Stimulated activated CD8-positive, alpha-beta memory T cell treated with anti-CD3 and anti-CD28 coated beads, Interleukin-4, amount 100 ng/mL, for 24 hours (primary cell): ENCODE measurements around the gene GBGT1.

Experiments
- DNase-seq: peaks from one replicate; pipeline ENCODE4 v3.0.0-alpha.2; 2020; ENCODE audit warnings: low read depth

Gene GBGT1

DNA sequence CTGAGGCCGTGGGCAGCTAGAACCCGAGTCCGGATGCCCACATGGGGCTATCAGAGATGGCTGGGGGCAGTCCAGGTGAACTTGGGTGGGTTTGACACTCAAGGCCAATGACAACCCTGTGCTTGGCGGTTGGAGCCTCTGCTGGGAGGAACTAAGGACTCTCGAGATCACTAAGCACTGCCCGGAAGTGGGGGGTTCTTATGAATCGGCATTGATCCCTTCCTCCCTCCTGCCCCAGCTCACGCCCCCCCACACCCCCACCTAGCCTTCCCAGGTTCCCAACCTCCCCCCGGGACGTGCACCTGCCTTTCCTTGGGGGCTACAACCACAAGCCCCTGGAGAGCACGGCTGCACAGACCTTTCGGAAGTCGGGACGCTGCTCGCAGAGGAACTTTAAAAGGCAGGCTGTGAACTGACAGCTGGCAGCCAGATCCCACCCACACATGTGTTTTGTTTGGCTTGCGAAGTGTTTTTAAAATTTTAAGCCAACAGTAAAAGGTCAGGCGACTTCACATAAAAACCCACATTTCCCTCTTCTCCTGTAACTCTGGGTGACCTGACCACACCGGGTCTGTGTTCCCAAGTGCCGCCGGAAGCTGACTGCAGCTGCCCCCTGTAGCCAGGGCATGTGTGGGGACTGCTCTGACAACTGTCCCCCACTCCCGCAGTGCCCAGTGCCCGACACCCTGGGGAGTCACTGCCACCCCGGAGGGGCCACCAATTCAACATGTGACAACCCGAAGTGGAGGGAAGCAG, 37.6 kb downstream of the GBGT1 start:
- no peak for DNase-seq

DNA sequence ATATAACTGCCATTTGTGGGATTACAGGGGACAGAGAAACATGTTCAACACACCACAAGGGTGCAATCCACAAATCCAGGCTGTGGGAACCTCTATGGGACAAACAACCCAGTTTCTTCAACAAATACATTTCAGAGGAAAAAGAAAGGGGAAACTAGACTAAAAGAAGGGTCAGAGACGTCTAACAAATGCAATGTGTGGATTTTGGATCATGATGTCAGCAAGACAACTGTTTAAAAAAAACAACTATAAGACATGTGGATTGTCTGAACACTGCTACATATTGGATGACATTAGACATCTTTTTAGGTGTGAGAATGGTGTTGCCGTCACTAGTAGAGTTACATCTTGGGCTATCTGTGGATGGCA, 38.8 kb downstream of the GBGT1 start:
- DNase-seq = no peak

DNA sequence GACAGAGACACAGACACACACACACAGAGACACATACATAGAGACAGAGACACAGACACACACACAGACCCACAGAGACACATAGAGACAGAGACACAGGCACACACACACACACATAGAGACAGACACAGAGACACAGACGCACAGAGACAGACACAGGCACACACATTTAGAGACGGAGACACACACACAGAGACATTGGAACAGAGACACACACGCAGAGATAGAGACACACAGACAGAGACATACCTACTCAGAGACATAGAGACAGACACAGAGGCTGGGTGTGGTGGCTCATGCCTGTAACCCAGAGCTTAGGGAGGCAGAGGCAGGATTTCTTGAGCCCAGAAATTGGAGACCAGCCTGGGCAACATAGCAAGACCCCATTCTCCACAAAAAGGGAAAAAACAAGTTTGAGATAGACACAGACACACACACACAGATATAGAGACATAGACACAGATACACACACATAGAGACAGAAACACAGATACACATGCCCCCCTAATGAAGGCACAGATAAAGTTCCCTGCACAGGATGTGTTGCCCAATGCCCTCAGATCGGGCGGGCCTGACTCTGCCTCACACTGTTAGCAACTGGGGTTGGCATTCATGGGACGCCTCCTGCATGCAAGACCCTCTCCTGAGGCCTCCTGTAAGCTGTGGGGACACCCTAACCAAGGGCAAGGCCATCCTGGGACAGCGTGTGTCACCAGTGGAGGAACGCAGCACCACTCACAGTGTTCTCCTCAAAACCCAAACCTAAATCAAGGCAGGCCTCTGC, 39.4 kb downstream of the GBGT1 start:
- no peak for DNase-seq

DNA sequence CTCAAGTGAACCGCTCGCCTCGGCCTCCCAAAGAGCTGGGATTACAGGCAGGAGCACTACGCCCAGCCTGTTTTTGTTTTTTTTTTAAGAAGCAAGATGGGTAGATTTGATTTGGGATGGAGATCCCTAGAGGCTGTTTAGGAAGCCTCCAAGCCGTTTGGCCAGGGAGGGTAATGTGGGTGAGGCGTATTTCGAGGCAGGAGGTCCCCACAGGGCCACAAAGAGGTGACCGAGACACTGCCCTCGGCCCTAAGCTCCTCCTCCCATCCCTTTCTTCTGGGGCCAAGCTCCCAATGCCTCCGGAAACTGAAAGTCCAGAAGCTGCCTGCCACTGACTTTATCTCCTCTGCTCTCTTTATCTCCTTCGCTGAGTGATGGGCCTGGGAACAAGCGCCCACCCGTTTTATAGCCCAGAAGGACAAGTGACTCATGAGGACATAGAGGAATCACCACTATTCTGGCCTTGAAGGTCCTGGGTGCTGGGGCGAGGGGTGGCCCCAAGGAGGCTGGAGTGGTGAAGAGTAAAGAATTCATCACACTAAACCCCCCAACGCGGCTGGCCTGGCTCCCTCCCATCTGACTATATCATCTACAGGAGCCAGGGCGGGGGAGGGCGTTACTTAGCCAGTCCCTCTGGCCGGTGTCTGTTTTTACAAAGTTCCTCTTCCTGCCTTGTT, 40.6 kb downstream of the GBGT1 start:
- DNase-seq = no peak

DNA sequence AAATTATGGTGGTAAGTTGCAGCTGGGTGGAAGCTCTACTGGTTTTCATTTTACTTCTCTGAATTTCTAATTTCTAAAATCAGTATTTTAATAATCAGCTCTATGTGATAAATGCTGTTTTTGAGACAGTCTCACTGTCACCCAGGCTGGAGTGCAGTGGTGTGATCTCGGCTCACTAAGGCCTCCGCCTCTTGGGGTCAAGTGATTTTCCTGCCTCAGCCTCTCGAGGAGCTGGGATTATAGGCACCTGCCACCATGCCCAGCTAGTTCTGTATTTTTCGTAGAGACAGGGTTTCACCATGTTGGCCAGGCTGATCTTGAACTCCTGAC, 41.1 kb downstream of the GBGT1 start:
- no peak for DNase-seq

DNA sequence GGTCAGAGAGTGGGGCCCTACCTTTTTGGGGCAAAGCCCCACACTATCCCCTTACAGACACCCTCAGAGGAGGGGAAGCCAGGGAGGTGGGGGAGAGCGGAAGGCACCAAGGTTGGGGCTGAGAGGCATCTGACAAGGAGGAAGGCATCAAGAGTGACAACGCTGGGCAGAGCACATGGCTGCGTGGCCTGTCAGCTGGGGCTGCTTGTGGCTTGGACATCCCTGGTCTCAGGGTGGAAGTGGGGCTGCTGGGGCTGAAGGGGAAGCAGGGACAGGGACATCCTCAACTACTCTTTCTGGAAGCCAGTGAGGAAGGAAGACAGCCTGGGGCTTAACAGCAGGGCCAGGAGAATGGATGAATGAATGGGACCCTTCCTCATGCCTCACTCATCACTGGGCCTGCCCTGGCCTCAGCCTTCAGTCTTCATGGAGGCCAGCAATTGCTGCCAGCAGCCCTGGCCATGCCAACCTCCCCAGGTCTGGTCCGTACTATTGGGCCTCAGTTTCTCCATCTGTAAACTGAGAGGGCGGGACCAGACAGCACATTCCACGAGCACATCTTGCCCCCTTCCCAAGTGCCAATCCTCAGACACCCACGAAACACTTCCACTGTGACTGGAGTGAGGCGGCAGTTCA, 41.7 kb downstream of the GBGT1 start:
- DNase-seq = no peak

DNA sequence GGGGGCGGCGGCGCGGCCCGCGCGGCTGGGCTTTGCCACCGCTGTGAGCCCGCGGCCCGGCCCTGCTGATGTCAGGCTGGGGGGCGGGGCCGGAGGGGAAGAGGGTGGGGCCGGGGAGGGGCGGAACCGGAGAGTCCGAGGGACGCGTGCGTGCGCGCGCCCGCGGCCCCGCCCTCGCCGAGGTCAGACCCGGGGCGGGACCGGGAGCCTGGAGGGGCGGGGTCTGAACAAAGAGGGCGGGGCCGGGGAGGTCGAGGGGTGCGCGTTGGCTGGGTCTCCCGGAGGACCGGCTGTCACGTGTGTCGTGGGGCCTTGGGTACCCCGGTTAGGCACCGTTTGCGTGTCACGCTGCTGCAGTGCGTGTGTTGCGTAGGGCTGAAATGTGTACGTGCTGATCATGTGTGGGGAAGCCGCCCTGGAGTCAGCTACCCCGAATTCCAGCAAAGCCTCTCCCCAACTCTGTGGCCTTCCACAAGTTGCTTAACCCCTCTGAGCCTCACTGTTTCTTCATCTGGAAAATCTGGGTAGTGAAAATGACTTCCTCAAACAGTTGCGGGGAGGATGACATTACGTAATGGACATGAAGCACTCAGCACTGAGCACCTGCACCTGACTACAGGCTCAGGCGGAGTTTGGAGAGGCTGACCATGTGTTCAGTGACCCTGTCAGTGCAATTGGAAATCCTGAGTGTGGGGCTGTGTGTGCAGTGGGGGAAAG, 42.4 kb downstream of the GBGT1 start, which contains the start of gene RALGDS:
TSS of gene RALGDS (minus strand) at position 43 of the 717 bp plus-strand sequence. CDS start 86 bp downstream, outside the sequence.
- peak; percentile 83 for DNase-seq

DNA sequence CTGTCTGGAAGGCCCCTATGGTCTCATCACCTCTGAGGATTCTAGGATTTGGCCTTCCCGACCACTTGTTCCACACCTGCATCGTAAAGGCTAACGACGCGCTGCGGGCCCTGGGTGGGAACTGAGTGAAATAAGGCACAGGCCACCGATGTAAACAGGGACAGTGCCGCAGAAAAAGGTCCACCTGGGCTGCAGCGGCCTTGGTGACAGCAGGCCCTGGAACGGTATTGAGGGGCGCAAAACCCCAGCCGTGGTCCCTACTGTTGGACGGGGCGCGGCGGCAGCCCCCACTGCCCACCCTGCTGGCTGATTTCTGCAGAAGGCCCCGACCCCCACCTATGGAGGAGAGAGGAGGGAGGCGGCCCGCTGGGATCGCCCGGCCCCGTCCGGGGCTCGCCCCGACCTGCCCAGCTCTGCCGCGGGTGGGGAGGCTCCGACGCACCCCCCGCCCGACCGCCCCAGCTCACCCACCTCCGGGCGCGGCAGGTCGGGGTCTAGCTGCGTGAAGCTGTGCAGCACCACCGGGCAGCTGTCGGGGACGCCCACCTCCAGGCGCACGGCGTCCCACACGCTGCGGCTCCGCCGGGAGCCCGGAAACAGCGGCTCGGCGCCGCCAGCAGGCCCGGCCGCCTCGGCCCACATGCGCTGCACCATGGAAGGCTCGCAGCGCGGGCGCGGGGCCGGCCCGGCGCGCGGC, 43.1 kb downstream of the GBGT1 start:
- no peak for DNase-seq

DNA sequence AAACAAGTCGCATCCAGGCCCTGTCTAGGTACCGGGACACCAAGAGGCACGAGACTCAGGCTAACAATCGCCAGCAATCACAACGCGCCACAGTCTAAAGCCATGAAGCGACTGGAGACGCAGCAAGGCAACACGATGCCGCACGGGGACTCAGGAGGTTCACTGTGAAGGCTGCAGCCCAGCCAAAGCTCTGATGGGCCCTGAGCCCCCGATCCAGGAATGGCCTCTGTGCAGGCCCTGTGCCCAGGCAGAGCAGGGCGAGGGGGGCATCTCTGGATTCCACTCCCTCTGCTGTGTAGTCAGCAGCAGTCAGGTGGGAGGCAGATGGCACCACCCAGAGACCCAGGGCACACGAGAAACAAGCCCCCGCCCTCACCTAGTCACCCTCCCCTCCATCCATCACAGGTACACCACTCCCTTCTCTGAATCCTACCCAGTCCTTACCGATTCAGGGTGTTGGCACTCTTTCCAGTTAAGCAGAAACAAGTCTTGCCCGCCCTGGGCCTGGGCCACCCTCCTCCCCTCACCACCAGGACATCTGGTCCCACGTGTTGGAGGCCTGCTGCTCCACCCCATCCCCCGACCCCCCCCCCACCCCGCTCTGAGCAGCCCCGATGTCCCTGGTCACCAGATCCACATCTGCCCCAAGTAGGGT, 43.7 kb downstream of the GBGT1 start:
- DNase-seq = no peak

DNA sequence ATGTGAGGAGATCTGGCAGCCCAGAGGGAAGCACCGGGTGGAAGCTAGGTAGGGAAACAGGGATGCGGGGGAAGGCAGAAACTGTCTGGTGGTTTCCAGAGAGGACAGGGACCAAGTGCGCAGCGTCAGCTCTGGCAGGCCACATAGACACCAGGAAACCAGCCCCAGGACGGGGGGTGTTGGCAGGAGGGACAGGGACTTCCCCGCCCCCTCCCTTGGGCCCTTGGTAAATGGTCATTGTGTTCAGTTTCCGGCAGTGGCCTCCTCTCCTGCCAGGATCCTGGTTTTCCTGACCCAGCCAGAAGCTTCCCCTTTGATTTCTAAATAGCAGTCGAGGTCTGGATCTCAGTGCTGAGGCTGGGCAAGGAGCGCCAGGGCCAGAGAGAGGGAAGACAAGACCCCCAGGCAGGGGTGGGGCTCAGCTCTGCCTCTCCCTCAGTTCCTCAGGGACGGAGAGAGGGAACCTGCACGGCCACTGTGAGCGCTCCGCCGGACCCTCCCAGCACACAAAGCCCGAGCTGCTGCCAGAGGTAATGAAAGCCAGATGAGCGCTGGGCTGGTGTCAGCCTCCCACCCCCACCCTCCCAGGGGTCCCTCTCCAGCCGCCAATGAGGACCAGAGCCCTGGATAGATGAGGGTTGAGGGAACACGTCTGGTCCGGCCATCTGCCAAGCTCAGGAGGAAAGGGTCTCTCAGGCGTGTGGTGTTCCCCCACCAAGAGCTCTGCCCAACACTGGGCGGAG, 44.4 kb downstream of the GBGT1 start:
- DNase-seq = no peak

DNA sequence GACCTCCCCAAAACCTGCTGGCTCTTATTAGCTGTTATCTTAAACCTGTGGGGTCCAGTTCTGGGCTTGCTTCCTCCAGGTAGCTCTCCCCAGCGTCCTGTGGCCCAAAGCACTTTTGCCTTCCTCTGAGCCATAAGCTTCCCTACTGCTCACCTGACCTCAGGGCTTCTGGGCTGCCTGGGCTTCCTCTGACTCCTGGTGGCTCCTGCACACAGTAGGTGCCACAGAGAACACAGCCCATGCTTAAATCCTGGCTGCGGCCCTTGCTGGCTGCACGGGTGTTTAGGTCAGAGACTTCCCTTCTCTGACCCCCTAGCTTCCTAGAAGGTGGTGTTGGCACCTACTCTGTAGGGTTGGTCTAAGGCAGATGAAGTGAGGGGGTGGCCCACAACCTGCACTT, 45.1 kb downstream of the GBGT1 start:
- no peak for DNase-seq

DNA sequence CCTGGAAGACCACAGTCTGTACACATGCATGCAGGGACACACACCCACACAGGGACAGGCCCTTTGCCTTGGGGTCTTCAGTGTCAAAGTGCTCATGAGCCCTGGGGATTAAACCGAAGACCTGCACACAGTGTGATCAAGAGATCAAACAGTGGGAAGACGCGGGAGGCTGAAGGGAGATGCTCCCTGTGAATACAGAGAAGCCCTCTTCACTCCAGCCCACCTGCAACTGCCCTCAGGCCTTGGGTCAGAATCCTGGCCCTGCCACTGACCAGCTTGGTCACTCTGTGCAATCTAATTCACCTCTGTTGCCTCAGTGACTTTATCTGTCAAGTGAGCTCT, 45.6 kb downstream of the GBGT1 start:
- DNase-seq = no peak

DNA sequence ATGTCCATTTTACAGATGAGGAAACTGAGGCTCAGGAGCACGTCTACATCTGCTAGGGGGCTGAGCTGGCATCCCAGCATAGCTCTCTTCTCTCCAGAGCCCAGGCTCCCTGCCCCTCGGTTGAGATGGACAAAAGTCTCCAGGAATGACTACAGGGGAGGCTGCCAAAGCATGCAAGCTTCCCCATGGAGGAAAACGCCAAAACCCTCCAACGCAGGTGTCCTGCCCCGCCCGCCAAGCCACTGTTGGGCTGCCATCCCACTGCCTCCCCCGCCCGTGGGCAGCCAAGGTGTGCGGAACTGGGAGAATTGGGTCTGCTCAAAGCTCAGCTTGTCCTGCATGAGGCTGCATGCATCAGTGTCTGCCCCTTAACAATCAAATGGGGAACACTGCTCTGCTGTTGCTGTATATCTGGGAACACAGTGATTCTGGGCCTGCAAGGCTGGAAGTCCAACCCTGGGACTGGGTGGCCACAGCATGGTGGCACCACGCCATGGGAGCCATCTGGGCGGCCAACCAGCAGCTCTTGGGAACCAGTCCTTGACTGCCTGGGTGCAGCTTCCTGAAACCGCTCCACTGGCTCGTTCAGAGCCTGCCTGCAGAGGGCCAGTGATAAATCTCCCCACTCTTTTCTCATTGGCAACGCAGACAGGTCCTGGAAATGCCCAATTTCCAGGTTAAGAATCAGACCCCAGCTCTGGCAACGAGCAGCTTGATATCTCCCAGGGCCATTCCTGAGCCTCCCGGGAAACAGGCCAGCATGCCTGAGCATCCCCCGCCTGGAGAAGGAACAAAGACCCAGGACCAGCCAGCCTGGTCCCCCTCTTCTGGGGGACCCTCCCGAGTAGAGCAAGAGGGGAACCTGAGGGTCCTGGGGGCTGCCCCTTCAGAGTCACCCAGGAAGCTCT, 46.2 kb downstream of the GBGT1 start:
- no peak for DNase-seq

DNA sequence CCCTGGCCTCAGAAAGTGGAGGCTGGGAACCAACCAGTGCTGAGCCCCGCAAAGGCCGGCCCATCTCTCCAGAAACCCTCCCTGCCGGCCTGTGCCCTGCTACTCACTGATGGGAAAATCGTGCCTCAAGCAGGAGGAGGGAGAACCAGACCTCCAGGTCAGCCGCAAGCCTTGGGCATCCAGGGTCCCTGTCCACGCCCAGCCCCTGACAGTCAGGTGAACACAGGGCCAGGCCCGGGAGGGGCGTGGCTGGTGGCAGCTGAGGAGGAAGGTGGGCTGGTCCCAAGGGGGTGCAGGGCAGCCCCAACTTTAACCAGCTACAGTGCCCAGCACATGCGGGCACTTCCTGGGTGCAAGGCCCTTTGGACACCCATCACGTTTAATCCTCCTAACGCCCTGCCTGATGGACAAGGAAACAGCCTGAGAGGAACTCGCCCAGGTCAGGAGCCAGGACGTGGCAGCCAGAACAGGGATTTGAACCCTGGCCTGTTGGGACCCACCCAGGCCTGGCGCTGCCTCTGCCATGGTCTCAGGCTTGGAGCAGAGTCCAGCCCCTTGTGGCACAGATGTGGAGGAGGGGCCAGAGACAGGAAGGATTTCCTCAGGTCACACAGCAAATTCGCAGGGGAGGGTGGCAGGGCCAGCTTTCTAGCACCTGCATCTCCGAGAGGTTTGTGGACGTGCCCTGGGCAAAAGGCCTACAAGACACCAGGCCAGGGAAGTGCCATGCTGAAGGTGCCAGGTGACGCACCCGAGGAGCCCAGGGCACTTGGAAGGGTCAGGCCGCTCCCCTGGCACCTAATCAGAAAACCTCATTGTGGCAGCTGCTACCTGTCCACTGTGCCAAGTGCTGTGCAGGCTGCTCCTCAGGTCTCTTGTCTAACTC, 47.1 kb downstream of the GBGT1 start:
- no peak for DNase-seq

DNA sequence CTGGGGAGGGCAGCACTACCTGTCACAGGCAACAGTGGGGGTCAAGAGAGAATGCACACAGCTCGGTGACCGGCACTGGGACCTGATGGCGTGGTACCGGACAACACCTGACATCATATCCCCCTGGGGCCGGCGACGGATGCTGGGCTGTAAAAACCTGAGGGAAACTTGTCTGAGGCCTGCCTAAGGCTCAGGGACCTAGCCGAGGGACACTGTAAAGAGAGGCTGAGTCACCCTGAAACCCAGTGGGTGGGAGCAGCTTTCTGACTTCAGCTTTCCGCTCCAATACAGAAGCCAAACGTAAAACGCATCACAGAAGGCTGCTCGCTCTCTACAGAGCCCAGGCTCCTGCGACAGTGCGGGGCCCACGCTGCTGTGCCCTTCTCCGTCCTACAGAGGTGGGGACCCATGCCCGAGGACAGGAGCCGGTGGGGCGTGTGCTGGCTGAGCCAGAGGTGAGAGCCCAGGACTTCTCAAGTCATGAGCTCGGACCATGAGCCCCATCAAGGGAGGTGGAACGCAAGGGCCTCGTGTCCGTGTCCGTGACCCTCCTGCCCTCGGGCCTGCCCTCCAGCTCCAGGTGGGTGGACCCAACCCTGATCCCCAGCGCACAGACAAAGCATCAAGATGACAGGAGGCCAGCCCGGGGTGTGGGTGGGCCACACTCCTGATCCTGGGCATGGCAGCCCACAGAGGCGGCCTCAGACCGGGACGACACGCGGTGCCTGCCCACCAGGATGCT, 47.9 kb downstream of the GBGT1 start:
- peak; percentile 56 for DNase-seq

DNA sequence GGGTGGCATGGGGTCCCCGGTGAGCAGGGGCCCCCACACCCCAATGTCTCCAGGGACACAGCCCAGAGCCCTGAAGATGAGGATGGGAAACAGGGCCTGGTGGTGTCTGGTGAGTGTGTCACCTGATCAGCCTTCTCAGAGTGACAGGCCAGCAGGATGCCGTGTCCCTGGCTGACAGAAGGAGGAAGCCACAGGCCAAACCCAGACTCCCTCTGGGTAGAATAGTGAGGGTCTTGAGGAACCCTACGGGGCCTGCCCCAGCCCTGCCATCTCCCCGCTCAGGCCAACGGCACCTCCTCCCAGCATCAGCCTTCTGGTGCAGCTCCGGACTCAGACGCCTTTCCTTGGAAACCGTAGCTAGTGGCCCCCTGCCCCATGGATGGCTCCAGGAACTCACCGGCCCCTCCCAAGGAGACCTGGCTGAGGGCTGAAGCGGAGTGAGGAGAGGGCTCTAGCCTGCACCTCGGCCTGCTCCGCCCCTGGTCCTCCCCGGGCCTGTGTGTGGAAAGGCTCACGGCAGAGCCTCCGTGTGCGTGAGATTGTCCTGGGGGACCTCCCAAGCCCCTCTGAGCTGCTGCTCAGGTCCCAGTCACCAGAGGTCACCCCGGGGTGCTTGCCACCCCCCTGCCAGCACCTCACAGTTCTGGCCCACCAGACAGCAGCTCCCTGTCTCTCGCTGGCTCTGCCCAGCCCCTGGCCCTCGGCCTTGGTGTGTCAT, 48.7 kb downstream of the GBGT1 start:
- no peak for DNase-seq
